WERI-Rb-1 (cell line): ENCODE results near the gene TKT.

Experiments
- DNase-seq: peaks from one replicate; pipeline ENCODE4 v3.0.0-alpha.2; 2020
- H3K27ac ChIP-seq: fragments of 250-450 bp; sonication (Bioruptor Pico); 2 replicates; pipeline ENCODE4 v1.5.1; 2020; ENCODE audit warnings: mild to moderate bottlenecking, moderate library complexity
- H3K27me3 ChIP-seq: fragments of 250-450 bp; sonication (Bioruptor Pico); 2 replicates; pipeline ENCODE4 v1.5.1; 2021; ENCODE audit warnings: mild to moderate bottlenecking, low read depth, moderate library complexity; ENCODE audit not compliant: insufficient read depth, severe bottlenecking
- H3K36me3 ChIP-seq: fragments of 250-450 bp; sonication (Bioruptor Pico); 2 replicates; pipeline ENCODE4 v1.5.1; 2020; ENCODE audit warnings: mild to moderate bottlenecking, moderate library complexity
- H3K4me3 ChIP-seq: 2 replicates; pipeline ENCODE4 v1.5.1; 2011; ENCODE audit warnings: low read depth, mild to moderate bottlenecking, control low read depth, low read length
- H3K9me3 ChIP-seq: fragments of 250-450 bp; sonication (Bioruptor Pico); 2 replicates; pipeline ENCODE4 v1.5.1; 2021; ENCODE audit warnings: mild to moderate bottlenecking, moderate library complexity; ENCODE audit not compliant: severe bottlenecking
- TF ChIP-seq, protein P1 (sequence below): IDR thresholded peaks from 2 replicates; pipeline ENCODE4 v1.5.1; 2011; ENCODE audit warnings: low read depth, mild to moderate bottlenecking, control low read depth, inconsistent platforms, low read length

TKT gene

DNA sequence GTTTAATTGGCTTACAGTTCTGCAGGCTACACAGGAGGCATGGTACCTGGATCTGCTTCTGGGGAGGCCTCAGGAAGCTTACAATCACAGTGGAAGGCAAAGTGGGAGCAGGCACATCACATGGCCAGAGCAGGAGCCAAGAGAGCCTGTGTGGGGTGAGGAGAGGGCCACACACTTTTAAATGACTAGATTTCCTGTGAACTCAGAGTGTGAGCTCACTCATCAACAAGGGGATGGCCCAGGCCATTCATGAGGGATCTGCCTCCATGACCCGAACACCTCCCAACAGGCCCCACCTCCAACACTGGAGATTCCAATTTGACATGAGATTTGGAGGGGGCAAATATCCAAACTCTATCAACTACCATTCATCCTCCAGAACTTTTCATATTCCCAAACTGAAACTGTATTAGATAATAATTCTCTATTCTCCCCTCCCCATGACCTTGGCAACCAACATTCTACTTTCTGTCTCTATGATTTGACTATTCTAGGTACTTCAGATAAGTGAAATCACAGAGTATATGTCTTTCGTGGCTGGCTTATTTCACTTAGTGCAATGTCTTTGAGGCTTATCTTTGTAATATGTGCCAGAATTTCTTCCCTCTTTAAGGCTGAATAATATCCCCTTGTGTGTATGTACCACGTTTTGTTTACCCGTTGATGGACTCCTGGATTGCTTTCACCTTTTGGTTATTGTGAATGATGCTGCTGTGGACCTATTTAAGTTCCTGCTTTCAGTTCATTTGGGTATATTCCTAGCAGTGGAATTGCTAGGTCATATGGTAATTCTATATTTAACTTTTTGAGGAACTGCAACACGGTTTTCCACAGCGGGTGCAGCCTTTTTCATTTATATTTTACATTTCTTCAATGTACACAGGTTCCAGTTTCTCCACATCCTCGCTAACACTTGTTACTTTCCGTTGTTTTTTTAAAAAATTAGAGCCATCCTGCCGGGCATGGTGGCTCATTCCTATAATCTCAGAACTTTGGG lies 43.8 kb downstream of the TKT start:
- Histone ChIP-seq H3K4me3 (no peak overlapping the region), H3K36me3 (no peaks in the 10 kb centered on the region), H3K27me3 (no peaks in the 10 kb centered on the region), H3K9me3 (no peaks in the 10 kb centered on the region), H3K27ac (no peak overlapping the region)
- no peak for DNase-seq
- TF ChIP-seq, protein P1, sequence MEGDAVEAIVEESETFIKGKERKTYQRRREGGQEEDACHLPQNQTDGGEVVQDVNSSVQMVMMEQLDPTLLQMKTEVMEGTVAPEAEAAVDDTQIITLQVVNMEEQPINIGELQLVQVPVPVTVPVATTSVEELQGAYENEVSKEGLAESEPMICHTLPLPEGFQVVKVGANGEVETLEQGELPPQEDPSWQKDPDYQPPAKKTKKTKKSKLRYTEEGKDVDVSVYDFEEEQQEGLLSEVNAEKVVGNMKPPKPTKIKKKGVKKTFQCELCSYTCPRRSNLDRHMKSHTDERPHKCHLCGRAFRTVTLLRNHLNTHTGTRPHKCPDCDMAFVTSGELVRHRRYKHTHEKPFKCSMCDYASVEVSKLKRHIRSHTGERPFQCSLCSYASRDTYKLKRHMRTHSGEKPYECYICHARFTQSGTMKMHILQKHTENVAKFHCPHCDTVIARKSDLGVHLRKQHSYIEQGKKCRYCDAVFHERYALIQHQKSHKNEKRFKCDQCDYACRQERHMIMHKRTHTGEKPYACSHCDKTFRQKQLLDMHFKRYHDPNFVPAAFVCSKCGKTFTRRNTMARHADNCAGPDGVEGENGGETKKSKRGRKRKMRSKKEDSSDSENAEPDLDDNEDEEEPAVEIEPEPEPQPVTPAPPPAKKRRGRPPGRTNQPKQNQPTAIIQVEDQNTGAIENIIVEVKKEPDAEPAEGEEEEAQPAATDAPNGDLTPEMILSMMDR = no peak

DNA sequence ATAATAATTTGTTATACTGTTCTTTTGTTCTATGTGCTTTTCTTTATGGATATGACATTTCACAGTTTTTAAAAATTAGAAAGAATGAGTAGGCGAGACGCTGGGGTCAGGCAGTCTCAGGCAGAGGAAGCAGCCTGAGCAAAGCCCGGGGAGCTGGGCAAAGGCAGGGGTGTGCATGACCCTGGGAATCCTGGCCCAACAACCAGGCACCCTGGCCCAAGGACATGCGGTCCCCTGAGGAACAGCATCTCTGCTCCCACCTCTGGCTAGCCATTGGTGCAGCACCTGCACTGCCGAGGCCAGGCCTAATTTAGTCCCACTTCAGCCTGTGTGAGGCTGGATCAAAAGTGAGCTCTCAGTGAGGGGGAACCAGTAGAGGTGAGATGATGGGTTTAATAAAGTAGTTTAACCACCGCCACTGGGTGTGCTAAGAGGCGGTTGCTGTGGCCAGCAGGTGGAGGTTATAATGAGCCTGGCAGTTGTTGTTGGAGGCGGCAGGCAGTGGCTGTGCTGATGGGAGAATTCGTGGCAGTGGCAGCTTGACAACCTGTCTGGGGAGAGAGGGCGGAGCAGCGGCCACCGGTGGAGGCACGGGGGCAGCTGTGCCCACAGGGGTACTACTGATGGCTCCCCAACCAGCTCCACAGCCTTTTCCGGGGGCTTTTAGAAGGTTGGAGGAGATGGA lies 53.3 kb downstream of the TKT start:
- DNase-seq = no peak
- H3K27me3 ChIP-seq = no peaks in the 10 kb centered on the region
- TF ChIP-seq, protein P1 = no peak
- no peak overlapping the region for H3K27ac ChIP-seq
- no peaks in the 10 kb centered on the region for H3K9me3 ChIP-seq
- no peaks in the 10 kb centered on the region for H3K36me3 ChIP-seq
- H3K4me3 ChIP-seq = no peak overlapping the region

DNA sequence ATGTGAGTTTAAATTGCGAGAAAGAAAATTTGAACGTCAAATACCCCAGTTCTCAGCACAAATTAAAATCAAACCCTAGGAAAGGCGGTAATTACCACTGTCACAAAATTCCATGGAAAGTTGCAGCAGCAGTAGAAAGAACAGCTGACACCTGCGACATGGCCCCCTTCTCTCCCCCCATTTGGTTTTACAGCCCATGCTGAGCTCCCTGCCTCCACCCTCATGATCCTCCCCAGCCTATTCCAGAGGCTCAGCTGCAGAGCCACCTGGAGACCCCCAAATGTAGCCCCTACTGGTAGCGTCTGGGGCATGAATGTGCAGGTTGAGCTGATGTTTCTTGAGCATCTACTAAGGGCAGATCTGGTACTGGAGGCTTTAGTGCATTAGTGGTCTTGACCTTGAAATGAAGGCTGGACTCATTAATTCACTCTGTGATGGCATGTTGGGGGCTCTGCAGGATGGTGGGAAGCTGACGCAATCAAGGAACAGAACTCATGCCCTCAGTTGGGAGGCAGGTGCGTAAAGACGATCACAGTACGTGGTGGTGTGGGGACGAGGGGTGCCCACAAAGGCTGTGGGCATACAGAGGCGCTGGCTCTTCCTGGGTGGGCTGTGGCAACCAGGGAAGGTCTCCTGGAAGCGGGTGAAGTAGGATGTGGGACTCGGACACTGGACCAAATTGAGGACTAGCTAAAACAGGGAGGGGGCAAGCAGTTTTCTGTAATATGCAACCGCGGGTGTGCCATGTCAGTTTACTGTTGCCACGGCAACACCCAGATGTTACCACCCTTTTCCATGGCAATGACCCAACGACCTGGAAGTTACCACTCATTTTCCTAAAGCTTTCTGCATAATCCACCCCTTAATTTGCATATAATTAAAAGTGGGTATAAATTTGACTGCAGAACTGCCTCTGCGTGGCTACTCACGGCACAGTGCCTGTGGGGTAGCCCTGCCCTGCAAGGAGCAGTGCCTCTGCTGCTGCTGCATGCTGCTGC lies 55.0 kb downstream of the TKT start:
- H3K9me3 ChIP-seq = no peaks in the 10 kb centered on the region
- H3K4me3 ChIP-seq = no peak overlapping the region
- H3K27ac ChIP-seq = no peak overlapping the region
- H3K27me3 ChIP-seq = no peaks in the 10 kb centered on the region
- no peaks in the 10 kb centered on the region for H3K36me3 ChIP-seq
- no peak for DNase-seq
- TF ChIP-seq, protein P1 = no peak

DNA sequence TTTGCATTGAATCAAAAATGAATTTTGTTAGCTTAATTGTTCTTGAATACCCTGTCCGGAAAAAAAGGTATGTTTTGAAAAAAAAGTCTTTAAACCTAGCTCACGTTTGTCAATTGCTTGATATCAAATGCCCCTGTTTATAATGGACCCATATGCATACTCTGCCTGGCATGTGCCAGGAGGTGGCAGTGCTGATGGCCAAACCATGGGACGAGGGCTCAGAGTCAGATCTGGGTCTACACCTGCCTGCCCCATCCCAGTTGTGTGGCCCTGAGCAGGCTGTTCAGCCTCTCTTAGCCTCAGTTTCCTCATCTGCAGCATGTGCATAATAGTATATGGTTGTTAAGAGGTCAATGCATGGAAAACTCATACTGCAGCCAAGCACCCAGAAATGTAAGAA lies 56.0 kb downstream of the TKT start:
- TF ChIP-seq, protein P1 = no peak
- no peak for DNase-seq
- Histone ChIP-seq H3K36me3 (no peaks in the 10 kb centered on the region), H3K9me3 (no peaks in the 10 kb centered on the region), H3K4me3 (no peak overlapping the region), H3K27me3 (no peaks in the 10 kb centered on the region), H3K27ac (no peak overlapping the region)

DNA sequence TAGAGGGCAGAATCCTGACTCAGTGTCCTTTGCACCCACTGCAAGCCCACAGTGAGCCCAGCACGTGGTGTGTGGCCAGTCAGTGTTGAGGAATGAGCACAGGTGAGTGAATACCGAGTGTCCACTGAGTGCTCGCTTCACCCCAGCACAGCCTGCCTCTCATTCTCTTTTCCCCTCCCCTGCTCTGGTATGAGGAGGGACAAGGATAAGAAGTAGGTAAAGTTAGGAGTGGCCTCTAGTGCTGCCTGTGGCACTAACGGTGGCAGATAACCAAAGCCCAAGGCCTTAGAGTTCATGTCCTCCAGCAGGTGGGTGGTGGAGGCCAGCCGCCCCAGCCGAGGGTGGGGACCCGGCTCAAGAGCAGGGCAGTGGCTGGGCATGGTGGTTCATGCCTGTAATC lies 56.8 kb downstream of the TKT start:
- H3K27ac ChIP-seq = no peak overlapping the region
- no peaks in the 10 kb centered on the region for H3K27me3 ChIP-seq
- H3K9me3 ChIP-seq = no peaks in the 10 kb centered on the region
- H3K4me3 ChIP-seq = no peak overlapping the region
- TF ChIP-seq, protein P1 = no peak
- DNase-seq = no peak
- H3K36me3 ChIP-seq = no peaks in the 10 kb centered on the region
